HG03159 (cell line): ENCODE data around the gene TSPAN8.
"Not testable (repeated sequence)": the region's sequence is repeated elsewhere in the genome, so short reads cannot be mapped to it uniquely, and the experiment has no call there.

Experiments
- ATAC-seq: cut with Tn5 transposase; IDR thresholded peaks from one replicate; pipeline ENCODE4 v1.9.1; 2021; ENCODE audit warnings: mild to moderate bottlenecking, moderate library complexity; ENCODE audit not compliant: unreplicated experiment

The TSPAN8 gene

DNA sequence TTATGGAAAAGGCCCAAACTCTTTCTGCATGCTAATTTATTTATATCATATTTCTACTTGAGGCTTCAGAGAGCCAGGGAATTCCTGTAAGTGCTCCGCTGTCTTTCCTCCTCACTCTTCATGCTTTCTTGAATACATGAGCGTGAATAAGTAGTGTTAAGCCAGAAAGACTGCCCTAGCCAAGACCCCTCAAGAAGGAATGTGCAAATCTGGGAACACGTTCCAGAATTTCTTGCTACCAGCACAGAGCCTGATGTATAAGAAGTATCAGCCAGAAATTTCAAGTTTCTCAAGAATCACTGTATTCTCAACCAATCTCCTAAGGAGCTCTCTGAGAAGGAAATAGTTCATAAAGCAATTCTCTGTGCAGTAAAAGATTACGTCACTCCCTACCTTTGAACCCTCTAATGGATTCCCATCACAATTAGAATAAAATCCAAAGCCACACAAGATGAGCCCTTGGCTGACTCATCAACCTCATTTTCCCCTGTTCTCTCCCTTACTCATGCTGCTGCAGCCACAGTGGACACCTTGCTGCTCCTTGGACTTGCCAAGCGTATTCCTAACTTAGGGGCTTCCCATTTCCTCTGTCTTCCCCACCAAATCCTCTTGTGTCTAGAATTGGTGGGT lies 6.9 kb upstream of the TSPAN8 start:
- ATAC-seq: no peak

DNA sequence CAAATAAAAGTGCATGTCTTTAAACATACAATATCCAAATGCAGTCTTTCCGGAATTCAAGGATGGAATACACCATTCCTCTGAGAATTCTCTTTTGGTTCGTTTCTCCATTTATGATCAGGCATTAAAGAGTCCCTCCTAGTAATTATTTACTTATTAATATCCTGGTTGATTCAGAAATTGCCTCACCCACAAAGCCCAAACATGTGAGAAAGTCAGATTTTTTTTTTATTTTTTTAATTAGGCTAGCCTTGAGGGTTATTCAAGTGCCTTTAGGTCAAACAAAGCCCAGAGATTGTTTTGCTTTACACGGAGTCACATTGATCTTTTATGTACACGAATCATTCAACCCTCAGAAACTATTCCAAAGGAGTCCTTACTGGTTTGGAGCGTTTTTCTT lies 6.4 kb upstream of the TSPAN8 start:
- ATAC-seq: no peak

DNA sequence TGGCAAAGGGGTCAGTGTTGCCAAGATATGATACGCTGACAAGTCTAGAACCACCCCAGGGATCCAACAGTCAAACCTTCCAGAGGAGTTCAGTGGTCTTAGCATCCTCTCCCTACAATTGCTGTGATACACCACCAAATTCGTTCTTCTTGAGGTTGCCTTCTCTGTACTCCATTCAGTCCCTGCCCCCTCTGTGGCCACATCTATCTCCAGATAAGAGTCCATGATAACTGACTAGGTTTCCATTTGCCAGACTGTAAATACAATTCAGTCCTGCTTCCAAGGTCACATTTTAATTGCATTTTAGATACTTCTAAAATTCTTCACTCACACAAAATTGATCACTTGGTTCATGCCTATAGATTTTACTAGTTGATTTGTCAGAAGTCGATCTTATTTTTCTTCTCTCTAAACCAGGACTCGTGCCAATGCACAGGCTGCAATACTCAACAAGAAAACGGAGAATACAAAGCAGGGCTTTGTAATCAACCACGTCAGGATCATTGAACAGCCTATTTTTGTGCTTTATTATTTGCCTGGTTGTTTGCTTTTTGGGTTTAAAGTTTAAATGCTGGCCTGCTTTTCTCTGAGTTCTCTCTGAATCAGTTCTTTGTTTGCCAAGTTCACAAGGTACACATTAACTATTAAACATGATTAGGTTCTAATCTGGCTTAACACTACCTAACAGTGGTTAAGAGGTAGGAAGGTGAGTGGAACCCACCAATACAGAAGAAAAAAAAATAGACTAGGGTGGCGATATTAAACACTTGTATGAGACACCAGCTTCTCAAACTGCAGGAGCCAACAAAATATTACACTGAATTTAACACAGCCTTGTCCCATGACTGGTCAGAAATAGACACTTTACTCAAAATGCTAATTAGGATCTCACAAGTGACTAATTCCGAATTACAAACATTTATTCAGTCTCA lies 5.3 kb upstream of the TSPAN8 start:
- no peak for ATAC-seq

- no peak for ATAC-seq
These were observed 3.8 kb upstream of the TSPAN8 start for GRCh38 chr12:71161591-71161990.

DNA sequence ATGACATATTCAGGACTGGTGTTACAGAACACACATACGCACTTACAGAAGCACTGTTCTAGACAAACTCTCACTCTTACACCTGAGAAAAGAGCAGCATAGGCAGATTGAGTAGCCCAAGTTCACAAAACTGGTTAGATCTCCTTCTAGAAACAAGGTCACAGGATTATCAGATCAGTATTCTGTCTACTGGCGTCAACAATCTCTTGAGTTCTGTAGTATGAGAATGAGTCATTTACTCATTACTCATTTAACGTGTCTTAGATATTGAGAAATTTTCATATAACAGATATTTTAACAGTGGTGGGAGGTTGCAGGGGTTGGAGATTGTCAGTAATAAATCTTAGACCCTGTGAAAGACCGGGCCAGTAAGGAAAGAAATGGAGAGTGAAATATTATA lies 2.8 kb upstream of the TSPAN8 start:
- ATAC-seq: no peak

DNA sequence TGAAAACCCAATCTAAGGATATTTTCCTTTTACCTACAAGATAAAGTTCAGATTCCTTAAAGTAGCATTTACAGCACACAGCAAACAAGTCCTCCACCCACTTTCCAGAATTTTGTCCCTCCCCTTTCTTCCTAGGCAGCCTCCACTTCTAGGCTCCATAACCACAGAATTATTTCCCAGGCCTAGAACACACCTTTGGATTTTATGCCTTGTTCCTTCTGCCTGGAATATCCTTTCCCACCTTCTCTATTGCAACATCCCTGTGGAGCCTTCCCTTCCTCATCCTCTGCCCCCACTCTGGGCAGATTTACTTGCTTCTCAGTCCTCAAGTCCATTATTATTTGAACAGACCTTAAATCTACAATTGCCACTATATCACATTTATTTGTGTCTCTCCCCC lies 2.1 kb upstream of the TSPAN8 start:
- no peak for ATAC-seq

GRCh38 chr12:71159264-71159663 lies 1.5 kb upstream of the TSPAN8 start:
- no peak for ATAC-seq

DNA sequence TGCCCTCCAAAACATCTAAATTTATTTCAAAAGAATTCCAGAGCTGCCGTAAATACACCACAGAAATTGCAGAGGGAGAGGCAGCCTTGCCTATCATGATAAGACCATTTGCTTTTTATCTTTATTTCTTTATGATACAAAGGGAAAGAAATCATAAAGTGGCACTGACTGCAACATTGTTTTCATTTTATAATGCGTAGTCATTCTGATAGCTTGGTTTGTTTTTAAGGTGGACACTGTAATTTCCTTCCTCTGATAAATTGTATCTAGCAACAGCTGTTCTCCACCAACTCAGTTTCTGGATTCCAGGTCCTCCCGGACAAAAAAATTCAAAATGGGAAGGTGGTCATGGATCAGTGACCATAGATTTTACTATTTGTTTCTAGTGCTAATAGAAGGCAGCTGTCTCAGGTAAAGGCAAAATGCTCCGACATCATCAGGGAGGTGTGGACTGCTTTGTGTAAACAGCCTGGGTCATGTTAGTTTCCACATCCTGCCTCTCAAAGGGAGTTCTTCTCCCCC lies 623 bp upstream of the TSPAN8 start:
- no peak for ATAC-seq

- no peak for ATAC-seq
These were observed 2.6 kb downstream of the TSPAN8 start for GRCh38 chr12:71155225-71155624.

- no peak for ATAC-seq
These were observed 4.9 kb downstream of the TSPAN8 start for GRCh38 chr12:71152851-71153250.

- not testable (repeated sequence) for ATAC-seq
These were observed 7.8 kb downstream of the TSPAN8 start for GRCh38 chr12:71150041-71150440.

DNA sequence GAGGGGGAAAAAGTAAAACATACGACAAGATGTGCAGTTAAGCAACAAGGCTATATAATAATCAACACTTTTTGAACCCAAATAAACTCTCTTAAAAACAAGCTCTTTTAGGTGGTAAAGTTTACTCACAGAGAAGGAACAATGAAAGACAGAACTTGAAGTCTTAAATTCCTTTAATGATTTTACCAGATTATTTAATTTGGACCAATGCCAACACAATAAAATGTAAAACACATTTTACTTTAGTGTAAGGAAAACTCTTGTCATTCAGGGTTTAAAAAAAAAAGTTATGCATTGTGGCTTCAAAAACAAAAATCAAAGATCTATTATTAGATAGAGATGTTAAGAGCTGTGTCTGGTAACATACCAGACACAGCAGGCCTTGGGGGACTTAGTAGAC lies 13.1 kb downstream of the TSPAN8 start:
- no peak for ATAC-seq

DNA sequence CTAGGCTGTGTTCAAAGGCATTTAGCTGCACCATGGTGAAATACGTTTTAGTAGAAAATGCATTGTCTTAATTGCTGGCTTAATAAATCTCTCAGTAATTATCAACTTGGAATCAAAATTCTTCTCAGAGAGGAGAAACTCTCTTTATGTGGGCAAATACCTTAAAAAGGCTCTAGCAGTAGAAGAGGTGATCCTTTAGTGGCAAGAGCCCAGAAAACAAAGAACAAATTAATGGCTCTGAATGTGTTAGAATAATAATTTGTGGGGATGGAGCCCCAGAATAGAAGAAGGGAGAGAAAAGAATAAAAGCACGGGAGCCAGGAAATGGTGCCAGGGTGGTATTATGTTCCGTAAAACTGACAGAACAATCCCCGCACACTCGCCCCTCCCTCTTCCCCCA lies 14.8 kb downstream of the TSPAN8 start:
- no peak for ATAC-seq

- ATAC-seq: no peak
These were observed 15.8 kb downstream of the TSPAN8 start for GRCh38 chr12:71142016-71142415.

DNA sequence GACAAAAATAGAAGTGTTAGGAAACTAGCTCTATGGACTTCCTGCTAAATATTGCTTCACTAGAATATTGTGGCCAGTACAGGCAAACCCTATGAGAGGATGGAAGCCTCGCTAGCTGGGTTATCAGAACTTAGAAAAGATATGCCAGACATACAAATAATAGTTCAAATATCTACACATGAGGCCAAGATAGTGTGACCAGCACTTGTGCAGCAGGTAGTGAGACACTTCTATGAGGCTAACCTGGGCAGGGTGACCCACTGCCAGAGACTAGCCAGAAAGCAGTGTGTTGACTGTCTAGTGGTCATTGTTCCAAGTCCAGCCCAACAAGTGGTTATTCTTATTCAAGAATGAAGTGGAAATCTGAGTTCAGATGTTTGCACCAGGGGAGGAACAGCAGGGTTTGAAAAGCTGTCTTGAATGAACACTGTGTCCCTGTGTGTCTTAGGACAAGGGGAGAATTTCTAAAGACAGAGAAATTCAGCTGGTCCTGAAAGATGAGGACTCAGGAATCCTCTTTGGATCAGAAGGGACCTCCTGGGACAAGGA lies 16.3 kb downstream of the TSPAN8 start:
- ATAC-seq: no peak

GRCh38 chr12:71139153-71139735 lies 18.6 kb downstream of the TSPAN8 start:
- ATAC-seq: no peak

- ATAC-seq: no peak
These were observed 19.8 kb downstream of the TSPAN8 start for GRCh38 chr12:71138011-71138410.

DNA sequence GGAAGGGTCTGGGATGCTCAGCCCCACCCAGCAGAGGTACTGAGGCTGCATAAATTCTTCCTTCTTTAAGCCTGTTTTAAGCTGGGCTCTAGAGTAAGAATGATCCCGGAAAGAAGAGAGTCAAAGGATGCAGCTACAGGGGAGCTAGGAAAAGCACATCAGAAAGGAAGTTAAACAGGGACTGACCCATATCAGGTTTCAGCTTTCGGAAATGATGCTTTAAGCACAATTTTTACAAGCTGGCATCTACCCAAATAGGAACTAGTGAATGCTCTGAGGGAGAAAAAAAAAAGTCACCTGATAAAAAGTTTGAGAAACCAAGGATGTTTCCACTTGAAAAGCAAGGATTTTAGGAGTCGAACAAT lies 22.0 kb downstream of the TSPAN8 start:
- no peak for ATAC-seq

- no peak for ATAC-seq
These were observed 22.6 kb downstream of the TSPAN8 start for GRCh38 chr12:71135077-71135811.

DNA sequence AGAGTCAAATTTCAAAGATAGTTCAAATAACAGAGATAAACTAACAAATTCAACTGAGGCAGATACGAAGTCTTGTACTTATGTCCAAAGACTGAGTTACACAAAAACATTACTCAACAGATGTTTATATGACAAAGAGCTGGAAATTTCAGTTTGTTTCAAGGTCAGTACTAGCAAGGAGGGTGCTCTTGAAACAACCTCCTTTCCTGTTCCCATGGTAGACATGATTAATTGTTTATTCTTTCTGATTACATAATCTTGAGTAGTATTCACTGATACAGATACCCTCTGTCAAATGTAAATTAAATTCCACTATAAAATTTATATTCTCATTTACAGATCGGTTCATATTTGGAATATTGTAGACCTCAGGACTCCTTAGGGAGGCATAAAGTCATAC lies 23.4 kb downstream of the TSPAN8 start:
- no peak for ATAC-seq

DNA sequence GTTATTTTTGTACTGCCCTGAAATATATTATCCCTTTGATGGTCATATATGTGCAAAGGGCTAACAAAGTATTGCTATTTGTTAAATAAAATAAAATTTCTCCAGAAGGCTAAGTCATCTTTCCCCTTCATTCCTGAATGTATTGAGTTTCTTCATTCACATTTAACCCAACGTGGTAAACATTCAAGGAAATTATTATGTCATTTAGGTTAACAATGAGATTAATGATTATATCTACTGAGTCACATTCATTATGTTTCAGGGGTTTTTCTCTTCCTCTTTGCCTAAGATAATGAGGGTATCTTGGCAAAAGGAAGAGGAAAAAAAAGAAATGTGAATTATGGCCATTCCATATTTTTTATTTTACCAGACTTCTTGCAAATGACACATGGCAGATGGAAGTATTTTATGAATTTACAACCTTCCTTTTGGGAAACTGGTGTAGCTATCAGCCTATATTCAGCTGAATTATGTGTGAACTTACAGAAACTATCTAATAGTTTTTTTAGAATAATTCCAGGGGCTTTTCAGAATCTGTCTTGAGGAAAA lies 27.2 kb downstream of the TSPAN8 start:
- no peak for ATAC-seq
